ENCODE data around the gene ATXN7L1.

Gene ATXN7L1, protein sequence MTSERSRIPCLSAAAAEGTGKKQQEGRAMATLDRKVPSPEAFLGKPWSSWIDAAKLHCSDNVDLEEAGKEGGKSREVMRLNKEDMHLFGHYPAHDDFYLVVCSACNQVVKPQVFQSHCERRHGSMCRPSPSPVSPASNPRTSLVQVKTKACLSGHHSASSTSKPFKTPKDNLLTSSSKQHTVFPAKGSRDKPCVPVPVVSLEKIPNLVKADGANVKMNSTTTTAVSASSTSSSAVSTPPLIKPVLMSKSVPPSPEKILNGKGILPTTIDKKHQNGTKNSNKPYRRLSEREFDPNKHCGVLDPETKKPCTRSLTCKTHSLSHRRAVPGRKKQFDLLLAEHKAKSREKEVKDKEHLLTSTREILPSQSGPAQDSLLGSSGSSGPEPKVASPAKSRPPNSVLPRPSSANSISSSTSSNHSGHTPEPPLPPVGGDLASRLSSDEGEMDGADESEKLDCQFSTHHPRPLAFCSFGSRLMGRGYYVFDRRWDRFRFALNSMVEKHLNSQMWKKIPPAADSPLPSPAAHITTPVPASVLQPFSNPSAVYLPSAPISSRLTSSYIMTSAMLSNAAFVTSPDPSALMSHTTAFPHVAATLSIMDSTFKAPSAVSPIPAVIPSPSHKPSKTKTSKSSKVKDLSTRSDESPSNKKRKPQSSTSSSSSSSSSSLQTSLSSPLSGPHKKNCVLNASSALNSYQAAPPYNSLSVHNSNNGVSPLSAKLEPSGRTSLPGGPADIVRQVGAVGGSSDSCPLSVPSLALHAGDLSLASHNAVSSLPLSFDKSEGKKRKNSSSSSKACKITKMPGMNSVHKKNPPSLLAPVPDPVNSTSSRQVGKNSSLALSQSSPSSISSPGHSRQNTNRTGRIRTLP

GRCh38 chr7:105876091-105876963, at the start of gene ATXN7L1:
ATXN7L1 (minus strand) TSS chr7:105876599; CDS start chr7:105876558, 41 bp downstream.
- DNase-seq = peak; percentile 93

- no peak for DNase-seq
These were observed 49.7 kb upstream of the ATXN7L1 start for GRCh38 chr7:105926131-105926530.

DNA sequence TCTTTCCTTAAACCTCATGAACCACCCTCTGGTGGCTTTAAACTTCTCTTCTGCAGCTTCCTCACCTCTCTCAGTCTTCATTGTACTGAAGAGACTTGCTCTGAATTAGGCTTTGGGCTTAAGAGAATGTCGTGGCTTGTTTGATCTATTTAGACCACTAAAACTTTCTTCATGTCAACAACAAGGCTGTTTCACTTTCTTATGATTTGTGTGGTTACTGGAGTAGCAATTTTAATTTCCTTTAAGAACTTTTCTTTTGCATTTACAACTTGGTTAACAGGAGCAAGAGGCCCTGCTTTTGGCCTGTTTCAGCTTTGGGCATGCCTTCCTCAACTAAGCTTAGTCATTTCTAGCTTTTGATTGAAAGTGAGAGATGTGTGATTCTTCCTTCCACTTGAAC, 48.5 kb upstream of the ATXN7L1 start:
- peak; percentile 89 for DNase-seq

- no peak for DNase-seq
These were observed 44.4 kb upstream of the ATXN7L1 start for GRCh38 chr7:105920766-105921165.

DNA sequence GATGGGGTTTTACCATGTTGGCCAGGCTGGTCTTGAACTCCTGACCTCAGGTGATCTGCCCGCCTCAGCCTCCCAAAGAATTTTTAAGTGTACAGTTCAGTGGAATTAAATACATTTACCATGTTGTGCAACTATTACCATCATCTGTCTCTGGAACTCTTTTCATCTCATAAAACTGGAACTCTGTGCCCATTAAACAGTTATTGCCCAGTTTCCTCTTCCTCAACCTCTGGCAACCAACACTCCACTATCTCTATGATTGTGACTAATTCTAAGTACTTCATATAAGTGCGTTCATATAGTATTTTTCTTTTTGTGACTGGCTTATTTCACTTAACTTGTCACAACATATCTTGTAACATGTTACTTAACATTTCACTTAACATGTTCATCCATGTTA, 41.3 kb upstream of the ATXN7L1 start:
- DNase-seq = no peak

DNA sequence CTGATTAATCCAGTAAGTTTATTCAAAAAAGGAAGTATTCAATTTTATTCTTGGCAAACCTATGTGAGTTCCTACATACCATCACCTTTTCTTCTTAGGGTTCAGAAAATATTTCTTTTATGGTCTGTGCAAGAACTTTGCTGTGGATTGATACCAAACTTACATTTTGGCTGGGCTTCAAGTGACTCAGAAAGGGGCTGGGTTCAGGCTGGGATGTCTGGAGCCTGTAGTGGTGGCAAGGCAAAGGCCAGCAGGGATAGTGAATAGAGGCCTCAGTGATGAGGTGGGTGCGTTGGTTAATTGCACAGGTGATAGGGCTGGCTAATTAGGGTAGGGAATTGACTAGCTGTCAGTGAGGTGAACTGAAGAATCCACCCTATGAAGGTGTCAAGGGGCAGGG, 40.2 kb upstream of the ATXN7L1 start:
- DNase-seq = no peak

GRCh38 chr7:105913947-105914346, 37.5 kb upstream of the ATXN7L1 start:
- no peak for DNase-seq

- no peak for DNase-seq
These were observed 35.7 kb upstream of the ATXN7L1 start for GRCh38 chr7:105911961-105912575.

DNA sequence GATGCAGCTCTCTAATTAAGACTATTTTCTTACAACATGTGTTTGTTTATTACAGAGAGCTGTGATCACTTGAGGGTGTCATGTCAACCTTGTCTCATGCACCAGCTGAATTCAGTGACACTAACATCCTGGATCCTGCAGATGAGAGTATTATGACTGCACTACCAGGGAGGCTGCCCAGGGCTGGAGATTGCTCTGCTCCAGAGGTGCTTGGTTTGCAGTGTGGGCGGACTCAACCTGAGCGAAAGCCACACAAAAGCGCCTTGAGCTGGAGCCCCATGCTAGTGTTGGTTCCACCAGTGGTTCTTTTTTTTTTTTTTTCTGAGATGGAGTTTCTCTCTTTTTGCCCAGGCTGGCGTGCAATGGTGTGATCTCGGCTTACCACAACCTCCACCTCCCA, 33.8 kb upstream of the ATXN7L1 start:
- peak; percentile 17 for DNase-seq

GRCh38 chr7:105909742-105910141, 33.3 kb upstream of the ATXN7L1 start:
- no peak for DNase-seq

DNA sequence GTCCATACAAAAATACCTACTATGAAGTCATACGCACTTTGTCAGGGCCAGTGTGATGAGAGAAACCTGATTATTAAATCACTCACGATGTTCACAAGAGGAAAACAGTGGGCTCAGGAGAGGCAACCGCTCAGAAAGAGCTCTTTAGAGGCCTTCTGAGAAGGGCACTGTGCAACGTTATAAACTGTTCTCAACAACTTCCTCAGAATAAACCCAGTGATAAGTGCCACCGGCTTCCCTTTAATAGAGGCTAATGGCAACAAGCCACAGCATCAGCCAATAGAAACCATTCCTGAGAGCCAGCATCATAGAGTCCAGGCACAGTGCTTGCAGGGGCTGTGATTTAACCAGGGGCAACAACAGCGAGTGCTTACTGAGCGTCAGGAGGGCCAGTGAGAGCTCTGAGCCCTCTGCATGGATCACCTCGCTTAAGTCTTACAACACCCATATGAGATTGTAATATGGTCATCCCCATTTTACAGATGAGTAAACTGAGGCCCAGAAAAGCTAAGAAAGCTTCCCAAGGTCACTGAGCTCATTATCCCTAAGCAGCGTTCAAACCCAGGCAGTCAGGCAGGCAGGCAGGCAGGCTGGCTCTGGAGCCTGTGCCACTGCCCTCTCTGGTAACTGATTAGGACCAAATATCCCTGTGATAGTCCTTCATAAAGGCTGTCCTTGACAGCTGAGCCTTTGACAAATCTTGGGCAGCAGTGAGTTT, 30.9 kb upstream of the ATXN7L1 start:
- DNase-seq = no peak

- DNase-seq = no peak
These were observed 30.3 kb upstream of the ATXN7L1 start for GRCh38 chr7:105906695-105907094.

GRCh38 chr7:105905910-105906568, 29.6 kb upstream of the ATXN7L1 start:
- DNase-seq = no peak

DNA sequence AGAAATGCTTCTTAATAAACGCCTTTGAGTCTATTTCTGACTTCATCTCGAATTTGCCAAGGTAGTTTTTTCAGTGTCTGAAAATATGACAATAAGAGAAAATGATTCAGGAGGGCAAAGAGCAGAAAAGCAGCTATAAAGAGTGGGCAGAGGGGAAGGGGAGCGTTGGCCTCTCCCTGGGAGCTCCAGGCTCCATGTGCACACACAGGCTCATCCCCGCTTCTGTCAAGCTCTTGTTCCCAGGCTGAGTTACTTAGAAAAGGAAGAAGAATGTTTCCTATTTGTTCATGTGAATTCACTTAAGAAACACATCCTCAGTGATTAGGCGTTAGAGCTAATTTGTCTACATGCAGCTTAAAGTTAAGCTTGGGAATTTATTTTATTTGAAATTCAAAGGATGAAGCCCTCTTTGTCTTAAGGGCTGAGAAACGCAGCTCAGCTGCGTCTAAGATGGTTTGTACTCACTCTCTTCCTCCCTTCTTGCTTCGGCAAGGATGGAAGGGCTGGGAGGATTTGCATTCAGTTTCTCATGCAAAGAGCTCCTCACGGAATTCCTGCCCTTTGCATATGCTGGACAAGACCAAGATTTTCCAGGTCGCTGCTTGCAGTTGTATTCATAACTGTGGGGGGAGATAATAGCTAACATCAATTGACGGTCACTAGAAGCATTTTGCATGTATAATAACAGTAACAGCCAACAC, 29.0 kb upstream of the ATXN7L1 start:
- DNase-seq = no peak

DNA sequence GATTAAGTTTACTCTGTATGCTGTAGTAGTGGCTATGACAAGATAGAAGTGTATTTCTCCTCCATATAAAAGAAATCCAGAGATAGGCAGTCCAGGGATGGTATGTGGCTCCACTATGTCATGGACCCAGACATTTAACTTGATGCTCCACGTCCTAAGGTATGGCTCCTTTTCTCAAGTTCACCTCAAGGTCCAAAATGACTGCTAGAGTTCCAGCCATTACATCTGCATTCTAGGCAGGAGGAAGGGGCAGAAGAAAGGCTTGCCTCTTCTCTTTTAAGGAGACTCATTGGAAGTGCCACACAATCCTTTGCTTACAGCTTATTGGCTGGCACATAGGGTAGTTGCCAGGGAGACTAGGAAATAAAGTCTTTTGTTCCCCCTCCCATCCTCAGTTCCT, 27.7 kb upstream of the ATXN7L1 start:
- no peak for DNase-seq

DNA sequence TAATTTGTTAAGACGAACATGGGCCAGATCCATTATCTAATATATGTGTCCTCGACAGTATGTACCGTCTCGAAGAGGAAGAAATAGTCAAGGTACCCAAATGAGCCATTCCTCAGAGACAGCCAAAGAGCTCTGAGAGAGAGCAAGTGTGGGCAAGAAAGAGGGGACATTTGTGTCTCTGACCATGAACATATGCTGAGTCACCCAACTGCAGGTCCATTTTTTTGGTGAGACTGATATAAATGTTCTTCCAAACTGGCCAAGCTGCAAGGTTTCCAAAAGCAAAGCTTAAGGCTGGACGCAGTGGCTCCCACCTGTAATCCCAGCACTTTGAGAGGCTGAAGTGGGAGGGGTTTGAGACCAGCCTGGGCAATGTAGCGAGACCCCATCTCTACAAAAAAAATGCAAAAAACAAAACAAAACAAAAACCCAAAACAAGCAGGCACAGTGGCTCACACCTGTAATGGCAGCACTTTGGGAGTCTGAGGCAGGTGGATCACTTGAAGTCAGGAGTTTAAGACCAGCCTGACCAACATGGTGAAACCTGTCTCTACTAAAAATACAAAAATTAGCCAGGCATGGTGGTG, 26.0 kb upstream of the ATXN7L1 start:
- no peak for DNase-seq

DNA sequence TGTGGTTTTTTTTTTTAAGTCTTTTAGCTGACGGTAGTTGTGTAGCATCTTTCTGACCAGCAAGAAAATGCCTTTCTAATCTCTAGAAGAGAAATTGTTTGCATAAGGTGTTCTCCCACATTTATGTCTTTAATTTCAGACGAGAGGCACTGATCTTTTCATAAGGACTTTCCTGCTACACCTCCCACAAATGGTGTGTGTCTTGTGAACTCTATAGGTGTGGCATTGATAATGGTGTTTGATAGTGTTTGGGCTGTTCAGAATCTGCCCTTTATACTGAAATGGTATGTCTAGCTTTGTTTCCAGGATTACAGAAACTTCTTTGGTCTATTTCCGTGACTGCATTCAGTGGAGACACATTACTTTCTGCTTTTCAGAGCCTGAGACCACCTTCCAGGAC, 21.6 kb upstream of the ATXN7L1 start:
- DNase-seq = no peak

DNA sequence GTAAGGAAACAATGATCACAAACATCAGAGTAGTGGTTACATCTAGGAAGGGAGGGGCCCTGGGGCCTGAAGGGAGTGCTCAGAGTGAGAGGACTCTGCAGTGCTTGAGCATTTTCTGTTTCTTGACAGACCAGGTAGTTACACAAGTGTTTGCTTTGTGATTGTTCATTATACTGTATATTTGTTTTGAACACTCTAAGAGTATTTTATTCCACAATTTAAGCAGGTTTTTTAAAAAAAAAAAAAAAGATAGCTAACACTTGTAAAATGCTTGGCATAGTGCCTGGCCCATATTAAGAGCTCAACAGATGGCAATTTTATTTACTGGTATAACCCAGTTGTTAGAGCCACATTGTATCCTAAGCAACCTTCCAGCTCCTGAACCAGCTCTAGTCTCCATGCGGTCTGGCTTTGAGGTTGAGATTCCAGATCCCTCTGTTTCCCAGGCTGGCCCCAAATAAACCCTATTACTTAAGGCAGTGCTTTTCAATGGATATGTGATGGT, 20.1 kb upstream of the ATXN7L1 start:
- no peak for DNase-seq

- no peak for DNase-seq
These were observed 17.7 kb upstream of the ATXN7L1 start for GRCh38 chr7:105894131-105894530.

DNA sequence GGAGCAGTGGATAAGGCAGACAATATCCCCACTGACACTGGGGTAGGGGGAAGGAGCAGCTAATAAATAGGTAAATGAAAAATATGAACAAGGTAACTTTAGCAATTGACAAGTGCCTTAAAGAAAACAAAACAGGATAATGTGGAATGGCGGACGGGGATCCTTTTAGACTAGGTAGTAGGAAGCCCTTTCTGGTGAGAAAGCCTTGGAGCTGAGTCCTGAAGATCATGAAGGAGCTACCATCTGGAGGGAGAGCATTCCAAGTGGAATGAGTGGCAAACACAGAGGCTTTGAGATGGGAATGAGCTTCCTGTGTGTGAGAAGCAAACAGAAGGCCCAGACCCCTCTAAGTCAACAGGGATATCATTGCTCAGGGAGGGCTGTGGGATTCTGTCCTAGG, 16.0 kb upstream of the ATXN7L1 start:
- no peak for DNase-seq
